T-helper 2 cell (primary cell): ENCODE measurements around the gene PVRIG.
"Not testable (repeated sequence)": the region's sequence is repeated elsewhere in the genome, so short reads cannot be mapped to it uniquely, and the experiment has no call there.

Experiments used
- DNase-seq, 5 experiments: peaks; one replicate each; pipeline versions ENCODE4 v3.0.0 to v3.0.0-alpha.2; 2012 to 2022
- total RNA-seq, 2 donors: gene quantifications; one replicate each; lab custom pipeline; 2026; lab: John Stamatoyannopoulos, UW

The PVRIG gene
- 0 to 0.67 reads per million in 2 donors for total RNA-seq

- DNase-seq: peak in 2 of 5 experiments; percentile 58 to 60
These were observed at the start of gene PVRIG for GRCh38 chr7:100219801-100220585. Gene PVRIG (plus strand): TSS chr7:100219949. CDS start chr7:100219971, 22 bp downstream.

DNA sequence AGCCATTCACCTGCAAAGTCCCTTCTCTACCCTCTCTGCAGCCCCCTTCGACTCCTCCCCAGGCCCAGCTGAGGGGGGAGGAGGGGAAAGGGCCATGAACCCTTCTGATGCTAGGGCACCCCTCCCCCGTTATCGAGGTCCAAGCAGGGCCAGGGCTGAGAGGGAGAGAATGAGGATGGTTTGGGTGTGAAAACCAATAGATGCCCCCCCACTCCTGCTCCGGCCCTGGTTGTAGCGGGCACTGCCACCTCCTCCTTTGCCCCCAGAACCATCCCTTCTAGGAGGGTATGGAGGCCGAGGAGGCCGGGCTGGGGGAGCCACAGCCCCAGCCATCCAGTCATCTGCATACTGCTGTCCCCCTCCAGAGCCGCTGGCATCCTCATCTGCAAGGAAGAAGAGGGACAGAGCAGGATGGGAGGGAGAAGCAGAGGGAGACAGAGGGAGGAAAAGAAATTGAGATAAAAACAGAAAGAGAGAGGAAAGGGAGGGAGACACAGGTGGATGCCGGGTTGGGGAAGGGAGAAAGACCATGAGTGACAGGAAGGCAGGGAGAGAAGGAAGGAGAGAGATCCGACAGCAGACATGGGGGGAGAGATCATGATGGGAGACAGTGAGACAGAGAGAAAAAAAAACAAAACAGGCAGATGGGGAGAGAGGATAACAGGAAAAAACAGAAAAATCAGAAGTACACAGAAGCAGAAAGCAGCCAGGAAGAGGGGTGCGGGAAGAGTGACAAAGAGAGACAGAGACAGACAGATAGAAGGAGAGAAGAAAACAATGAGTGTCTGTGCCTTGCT, 49.5 kb upstream of the PVRIG start:
- DNase-seq: no peak

GRCh38 chr7:100171087-100171681, 48.6 kb upstream of the PVRIG start:
- DNase-seq: peak in 1 of 5 experiments; percentile 32

DNA sequence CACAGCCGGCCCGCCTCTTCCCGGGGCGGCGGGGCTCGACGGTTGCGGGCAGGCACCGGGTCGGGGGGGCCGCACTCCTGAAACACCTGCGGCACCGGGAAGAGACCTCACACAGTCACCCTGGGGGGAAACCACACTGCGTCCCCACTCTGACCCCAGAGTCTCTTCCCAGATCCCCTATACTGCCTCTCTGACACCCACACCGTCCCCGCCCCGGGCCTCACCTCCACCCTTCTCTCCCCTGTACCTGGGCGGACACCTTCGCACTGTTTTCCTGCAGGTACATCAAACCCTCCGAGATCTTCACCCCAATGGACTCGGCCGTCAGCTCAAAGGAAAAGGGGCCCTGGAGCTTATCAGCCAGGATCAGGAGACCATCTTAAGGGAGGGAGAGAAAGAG, 47.9 kb upstream of the PVRIG start:
- no peak for DNase-seq

DNA sequence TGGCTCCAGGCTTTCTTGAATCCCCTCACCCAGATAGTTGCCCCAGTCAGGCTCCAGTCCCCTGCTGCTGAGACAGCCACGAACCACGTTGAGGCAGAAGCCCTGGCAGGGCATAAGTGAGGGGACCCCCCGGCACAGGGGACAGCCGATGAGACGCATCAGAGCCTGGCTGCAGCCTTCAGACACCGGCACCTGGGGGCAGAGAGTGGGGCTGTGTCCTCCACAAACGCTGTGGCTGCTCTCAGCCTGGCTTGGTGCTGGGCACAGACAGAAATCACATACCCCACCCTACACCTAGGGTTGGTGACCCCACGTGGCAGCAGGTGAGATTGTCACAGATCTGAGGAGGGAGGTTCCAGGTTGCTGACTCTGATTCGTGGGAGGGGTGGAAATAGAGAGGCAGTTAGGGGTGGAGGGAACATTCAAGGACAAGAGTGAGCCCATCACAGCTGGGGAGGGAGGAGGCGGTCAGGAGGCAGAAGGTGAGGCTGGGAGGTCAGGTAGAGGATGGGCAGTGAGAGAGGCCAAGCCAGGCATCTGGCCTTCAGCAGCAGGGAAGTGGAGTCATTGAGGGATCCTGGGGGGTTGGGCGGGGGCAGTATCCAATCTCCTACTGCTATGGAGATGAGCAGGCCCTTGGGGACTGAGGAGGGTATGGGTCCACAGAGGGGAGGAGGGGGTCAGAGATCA, 45.8 kb upstream of the PVRIG start:
- no peak for DNase-seq

DNA sequence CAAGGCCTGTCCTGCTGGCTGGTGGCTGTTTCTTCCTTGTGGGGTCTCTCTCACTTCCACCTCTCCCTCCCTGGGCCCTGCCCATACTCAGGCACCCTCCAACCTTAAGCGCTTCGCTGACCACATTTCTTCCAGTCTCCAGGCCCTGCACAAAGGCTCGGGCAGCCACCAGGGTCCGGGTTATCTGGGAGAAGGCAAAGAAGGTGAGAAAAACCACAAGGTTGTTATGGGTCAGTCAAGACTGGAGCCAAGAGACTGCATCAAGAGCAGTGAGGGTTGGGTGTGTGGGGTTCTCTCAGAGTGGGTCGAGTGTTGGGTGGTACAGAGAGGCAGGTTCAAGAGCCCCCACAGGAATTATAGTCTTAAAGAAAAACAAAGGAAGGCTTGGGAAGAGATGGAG, 45.2 kb upstream of the PVRIG start:
- no peak for DNase-seq

GRCh38 chr7:100175296-100175935, 44.3 kb upstream of the PVRIG start:
- DNase-seq: no peak

DNA sequence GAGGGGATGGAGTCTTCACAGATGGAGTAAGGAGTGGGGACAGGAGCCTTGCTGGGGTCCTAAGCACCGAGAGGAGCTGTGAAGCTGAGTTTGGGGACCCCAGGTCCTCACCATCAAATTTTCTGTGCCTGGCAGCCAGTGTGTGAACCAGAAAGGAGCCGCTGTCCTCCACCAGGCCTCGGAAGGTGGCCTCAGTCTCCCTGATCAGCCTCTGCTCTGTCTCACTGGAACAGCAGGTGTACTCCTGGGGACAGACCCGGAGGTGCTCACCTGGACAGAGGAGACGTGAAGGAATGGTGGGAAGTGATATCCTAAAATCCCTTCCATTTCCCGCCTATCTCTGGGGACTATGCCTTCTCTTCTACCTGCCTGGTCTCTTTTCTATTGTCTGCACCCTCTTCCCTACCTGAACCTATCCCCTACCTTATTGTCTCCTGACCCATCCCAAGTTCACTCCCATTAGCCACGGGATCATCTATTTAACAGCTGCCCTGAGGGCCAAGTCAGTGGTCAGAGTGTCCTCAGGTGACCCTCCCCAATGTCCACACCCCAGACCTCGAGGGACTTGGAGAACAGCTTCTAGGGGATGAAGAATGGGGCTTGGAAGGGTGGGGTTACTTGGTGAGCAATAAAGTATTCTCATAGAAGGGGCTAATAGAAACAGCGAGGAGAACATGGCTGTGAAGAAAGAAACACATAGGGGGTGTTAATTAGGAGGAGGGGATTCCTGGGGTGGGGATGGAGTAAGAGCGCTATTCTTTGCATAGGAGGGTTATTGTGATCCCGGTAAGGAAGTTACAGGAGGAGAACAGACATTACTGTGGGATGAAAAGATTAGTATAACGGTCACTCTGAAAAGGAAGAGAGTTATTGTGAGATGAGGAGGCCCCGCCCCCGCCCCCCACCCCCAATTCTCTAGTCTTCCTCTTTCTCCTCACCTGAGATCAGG, 43.4 kb upstream of the PVRIG start:
- no peak for DNase-seq

GRCh38 chr7:100177045-100178001, 42.4 kb upstream of the PVRIG start, which contains the start of the genes GPC2 and STAG3:
Gene GPC2 (minus strand): TSS chr7:100177381. CDS start chr7:100177199, 182 bp downstream.
Gene STAG3 (plus strand): TSS chr7:100177918. CDS start chr7:100180557, 2,639 bp downstream.
- DNase-seq: peak; percentile 93 to 96 (median 96)

- not testable (repeated sequence) for DNase-seq
These were observed 39.7 kb upstream of the PVRIG start for GRCh38 chr7:100180084-100180483.

DNA sequence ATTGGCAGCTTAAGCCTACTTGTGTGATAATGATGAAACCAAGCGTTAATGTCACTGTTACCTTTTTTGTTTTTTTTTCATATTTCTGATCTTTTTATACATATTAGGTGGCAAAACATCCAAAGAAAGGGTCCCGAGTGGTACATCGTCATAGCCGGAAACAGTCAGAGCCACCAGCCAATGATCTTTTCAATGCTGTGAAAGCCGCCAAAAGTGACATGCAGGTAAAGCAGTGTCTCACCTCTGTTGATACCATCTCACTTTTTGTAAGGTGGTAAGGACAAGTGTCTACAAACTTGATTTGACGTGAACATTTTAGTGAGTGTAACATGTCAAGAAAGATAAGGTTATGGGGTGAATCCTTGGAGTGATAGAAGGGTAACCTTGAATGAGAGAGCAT, 37.1 kb upstream of the PVRIG start:
- peak in 1 of 5 experiments; percentile 51 for DNase-seq

DNA sequence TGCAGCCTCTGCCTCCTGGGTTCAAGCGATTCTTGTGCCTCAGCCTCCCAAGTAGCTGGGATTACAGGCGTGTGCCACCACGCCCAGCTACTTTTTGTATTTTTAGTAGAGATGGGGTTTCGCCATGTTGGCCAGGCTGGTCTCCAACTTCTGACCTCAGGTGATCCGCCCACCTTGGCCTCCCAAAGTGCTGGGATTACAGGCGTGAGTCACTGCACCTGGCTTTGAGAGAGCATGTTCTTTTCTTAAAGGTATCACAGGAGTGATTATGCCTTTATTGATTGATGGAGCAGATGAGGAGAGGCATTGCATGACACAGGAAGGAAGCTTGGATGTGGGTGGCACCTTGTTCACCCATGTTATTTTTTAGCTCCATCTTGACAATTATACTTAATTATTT, 36.7 kb upstream of the PVRIG start:
- not testable (repeated sequence) for DNase-seq

DNA sequence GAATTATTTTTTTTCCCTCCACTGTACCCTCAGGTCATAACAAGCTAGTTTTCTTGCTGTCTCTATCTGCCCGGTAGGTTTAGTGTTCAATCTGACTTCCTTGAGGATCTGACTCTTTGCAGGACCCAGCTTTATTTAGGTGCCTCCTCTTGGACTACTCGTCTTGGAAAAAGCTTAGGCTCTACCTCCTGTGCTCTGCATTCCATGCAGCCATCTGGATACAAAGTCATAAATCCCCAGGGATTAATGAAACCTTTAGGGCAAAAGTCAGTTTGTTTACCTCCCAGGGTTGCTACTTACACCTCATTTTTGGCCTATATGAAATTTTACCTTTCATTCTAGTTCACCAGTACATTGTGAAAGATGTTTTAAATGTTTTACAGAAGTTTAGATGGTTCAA, 34.0 kb upstream of the PVRIG start:
- DNase-seq: no peak

- DNase-seq: no peak
These were observed 30.7 kb upstream of the PVRIG start for GRCh38 chr7:100189061-100189460.

DNA sequence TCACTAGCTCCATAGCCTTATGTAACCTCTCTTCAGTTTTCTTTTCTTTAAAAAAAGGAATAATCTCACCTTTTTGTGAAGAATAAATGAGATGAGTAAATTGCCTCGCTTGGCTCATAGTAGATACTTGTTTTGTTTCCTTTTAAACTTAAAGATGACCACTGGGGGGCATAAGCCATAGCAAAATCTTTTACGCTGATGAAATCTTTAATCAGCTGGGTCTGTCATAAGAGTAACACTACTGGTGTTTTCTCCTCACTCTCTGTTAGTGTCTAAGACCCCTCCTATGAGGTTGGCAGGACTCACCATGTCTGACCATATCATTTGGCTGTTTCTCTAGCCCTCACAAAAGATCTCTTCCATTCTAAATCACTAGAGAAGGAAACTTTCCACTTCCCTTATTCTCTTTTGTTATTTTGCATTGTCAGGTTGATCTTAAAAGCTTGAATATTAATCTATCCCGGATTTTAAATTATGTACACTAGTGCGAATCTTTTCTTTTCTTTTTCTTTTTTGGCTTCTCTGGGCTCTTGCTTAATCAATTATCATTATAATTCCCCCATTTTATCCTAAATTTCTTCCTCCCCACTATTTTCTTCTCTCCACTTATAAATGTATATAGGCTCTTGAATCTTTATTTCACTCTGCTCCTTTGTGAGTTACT, 29.6 kb upstream of the PVRIG start:
- DNase-seq: peak in 2 of 5 experiments; percentile 39 to 71

- no peak for DNase-seq
These were observed 28.0 kb upstream of the PVRIG start for GRCh38 chr7:100191775-100192174.

DNA sequence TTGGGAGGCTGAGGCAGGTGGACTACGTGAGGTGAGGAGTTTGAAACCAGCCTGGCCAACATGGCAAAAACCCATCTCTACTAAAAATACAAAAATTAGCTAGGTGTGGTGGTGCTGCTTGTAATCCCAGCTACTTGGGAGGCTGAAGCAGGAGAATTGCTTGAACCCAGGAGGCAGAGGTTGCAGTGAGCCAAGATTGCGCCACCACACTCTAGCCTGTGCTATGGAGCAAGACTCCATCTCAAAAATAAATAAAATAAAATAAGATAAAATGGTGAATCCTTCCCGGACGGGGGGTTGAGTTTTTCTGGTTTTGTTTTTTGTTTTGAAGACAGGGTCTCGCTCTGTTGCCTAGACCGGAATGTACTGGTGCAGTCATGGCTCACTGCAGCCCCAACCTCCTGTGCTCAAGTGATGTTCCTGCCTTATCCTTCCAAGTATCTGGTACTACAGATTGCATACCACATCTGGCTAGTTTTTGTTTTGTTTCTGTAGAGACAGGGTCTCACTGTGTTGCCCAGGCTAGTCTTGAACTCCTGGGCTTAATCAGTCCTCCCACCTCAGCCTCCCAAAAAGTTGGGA, 27.4 kb upstream of the PVRIG start:
- not testable (repeated sequence) for DNase-seq

- DNase-seq: no peak
These were observed 26.8 kb upstream of the PVRIG start for GRCh38 chr7:100192969-100193368.

- DNase-seq: no peak
These were observed 24.5 kb upstream of the PVRIG start for GRCh38 chr7:100195222-100195621.
